COR-L47 (cell line): Measurements from ENCODE around the gene CLTC.
"Not testable (repeated sequence)": the region's sequence is repeated elsewhere in the genome, so short reads cannot be mapped to it uniquely, and the experiment has no call there.

Experiments
- DNase-seq: peaks from one replicate; lab custom pipeline; 2025; lab: John Stamatoyannopoulos, UW

Gene CLTC

DNA sequence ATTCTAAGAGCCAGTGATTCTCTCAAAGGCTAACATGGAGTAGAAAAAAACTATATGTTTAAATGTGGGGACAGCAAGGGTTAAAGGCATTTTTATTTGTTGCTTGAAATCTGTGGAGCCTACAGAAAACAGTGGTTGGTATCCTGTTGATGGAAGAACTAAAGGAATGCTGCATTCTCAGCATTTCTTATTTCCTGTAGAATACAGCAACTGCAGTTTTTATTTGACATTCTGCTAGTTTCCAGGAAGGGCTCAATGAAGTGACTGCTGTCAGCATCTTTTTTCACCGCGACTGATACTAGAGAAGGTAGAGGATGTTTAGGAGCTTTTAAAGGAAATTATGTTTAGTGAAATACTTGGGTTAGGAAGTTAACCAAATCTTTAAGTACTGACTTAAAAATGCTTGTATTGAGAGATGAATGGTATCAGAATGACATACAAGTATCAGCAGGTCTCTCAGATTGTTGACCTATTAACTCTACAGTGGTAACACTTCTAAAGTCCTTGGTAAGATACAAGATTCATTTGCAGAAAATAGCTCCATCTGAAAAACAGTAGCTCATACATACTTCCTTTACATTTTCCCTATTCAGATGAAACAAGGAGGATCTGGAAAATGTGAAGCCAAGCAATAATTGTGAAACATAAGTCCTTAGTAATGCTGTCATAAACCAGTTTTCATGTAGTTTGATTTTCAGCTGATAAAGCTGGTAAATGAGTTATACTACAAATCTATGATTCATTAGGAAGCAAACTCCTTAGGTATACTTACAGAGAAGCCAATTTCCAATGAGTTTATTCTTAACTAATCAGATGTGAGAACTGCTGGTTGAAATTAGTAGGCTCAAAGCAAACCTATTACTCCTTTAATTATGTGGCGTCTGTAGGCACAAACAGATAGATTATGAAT lies 15.2 kb downstream of the CLTC start:
- DNase-seq: no peak

DNA sequence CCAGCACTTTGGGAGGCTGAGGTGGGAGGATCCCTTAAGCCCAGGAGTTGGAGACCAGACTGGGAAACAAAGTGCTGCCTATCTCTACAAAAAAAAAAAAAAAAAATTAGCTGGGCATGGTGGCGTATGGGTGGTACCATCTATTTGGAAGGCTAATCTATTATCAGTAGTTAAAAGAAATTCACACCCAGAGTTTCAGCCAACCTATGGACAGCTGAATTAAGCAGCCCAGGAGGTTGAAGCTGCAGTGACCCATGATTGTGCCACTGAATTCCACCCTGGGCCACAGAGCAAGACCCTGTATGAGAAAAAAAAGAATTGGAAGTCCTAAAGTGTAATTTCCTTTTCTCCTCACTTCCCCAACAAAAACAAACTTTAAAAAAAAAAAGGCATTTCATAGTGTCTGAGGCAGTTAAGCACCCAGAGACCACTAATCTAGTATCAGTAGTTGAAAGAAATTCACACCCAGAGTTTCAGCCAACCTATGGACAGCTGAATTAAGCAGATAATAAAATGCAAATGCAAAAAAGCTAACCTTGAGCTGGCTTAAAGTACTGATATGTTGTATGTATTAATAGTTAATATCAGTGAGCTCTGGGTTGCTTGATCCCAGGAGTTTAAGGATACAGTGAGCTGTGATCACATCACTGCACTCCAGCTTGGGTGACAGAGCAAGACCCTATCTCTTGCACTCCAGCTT lies 18.1 kb downstream of the CLTC start:
- no peak for DNase-seq

DNA sequence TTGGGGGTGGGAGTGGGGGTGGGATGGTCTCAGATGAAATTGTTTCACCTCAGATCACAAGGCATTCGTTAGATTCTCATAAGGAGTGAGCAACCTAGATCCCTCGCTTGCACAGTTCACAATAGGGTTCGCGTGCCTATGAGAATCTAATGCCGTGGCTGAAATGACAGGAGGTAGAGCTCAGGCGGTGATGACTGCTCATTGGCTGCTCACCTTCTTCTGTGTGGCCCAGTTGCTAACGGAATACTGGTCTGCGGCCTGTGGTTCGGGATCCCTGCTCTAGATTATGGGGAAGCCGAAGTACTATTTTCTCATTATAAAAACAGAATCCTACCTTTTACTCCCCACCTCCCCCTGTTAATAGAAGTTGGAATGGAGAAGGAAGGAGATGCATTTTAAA lies 18.9 kb downstream of the CLTC start:
- no peak for DNase-seq

DNA sequence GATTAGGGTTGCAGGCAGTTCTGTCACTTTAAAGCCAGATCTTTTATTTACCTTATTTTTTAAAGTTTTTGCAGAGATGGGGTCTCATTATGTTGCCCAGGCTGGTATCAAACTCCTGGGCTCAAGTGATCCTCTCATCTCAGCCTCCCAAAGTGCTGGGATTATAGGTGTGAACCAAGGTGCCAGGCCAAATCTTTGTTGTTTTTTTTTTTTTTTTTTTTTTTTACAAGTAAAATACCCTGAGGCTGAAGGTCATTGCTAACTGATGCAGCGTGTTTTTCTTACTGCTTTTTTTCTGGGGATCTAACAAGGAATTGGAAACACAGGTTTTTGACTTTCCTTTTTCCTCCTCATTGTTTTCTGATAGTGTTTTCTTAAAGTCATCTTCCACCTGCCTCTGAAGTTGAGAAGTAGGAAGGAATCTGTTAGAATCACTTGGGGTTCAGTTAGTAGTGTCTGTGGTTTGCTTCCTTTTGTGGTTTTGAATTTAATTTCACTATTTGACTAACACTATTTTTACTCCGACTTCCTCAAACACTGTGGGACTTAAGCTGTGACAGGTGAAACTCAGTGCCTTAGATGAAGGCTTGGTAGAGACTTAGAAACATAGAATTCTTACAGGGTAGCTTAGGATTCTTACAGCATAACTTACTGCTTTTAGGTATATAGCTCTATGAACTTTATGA lies 22.2 kb downstream of the CLTC start:
- no peak for DNase-seq

DNA sequence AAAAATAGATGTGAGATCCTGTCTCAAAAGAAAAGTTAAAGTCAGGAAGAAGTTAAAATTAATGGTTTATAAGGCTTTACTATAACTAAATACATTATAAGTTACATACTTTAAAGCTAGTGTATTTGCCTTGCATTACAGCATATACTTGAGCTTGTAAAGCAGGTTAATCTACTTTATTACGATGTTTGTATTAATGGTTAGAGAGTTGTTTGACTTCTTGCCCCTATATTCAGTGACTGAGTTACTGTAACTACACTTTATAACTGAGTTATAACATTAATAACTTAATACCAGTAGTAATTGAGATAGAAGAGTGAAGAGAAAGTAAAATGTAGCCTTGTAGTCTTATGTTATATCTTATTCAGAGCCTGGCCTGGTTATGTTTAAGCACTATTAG lies 22.9 kb downstream of the CLTC start:
- no peak for DNase-seq

DNA sequence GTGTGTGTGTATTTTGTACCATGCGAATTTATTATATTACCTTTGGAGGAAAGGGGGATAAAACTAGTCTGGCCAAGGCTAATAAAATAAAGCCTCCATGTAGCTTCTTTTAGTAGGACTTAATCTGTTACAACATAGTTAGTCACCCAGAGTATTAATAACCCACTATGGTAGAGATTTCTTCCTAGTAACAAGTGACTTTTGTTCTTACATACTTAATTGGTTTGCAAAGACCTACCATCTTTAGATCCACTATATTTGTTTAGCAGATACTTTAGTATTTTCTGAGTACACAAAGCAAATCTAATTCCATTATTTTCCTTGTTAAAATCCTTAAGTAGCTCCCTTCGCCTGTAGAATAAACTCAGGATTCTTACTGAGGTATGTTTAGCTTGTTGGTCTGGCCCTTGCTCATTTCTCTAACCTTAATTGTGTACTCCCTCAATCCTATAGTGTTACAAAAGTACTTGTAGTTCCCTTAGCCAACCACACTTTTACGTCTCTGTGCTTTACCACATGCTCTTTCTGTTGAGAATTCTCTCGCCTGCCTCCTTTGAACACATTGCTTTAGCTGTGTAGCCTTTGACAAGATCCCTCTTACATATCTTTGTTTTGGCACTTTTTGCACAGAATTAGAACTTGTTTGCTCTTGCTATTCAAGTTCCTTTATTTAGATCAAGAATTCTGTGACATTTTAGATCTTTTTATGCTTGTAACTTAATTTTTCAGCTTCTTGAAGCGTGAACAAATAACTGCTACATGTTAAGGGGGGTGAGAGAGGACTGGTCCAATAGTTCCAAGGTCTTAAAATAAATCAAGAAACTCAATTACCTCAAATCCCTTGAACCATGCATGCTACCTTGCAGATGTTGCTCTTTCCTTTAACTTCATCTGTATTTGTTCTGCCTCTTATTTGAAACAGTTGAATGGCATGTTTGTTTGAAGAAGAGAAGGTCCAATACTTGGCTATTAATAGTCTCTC lies 23.8 kb downstream of the CLTC start:
- no peak for DNase-seq

DNA sequence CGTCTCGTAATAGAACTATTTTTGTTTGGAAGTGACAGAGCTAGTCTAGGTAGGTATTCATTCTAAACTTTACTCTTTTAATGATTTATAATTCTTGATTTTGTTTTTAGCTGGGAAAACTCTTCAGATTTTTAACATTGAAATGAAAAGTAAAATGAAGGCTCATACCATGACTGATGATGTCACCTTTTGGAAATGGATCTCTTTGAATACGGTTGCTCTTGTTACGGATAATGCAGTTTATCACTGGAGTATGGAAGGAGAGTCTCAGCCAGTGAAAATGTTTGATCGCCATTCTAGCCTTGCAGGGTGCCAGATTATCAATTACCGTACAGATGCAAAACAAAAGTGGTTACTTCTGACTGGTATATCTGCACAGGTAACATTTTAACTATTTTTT lies 27.6 kb downstream of the CLTC start:
- no peak for DNase-seq

DNA sequence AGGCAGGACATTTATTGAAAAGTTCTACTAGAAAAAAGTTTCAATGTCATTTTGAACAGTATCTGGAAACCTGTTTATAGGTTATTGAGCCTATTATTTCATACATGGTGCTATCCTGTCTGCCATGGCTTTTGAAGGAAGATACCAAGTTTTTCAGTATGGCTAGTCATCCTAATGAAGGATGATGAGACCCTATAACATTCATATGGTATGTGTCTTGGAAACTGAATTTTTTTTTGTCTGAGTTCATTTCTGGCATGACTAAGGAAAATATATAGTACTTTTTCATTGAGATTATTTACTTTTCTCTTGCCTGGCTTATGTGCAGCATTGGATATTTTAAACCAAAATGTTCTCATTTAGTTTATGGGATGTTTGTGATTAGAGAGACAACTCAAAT lies 30.2 kb downstream of the CLTC start:
- DNase-seq: no peak

DNA sequence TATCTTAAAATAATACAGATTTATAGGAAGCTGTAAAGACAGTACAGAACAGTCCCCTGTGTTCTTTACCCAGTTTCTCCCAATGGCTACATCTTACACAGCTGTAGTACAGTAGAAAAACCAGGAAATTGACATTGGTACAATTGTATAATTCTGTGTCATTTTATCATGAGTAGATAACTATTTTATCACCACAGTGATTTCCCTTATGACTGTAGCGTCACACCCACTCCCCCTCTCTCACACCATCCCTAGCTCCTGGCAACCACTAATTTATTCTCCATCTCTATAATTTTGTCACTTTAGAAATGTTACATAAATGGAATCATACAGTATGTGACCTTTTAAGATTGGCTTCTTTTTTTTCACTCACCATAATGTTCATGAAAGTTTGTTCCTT lies 30.9 kb downstream of the CLTC start:
- no peak for DNase-seq

DNA sequence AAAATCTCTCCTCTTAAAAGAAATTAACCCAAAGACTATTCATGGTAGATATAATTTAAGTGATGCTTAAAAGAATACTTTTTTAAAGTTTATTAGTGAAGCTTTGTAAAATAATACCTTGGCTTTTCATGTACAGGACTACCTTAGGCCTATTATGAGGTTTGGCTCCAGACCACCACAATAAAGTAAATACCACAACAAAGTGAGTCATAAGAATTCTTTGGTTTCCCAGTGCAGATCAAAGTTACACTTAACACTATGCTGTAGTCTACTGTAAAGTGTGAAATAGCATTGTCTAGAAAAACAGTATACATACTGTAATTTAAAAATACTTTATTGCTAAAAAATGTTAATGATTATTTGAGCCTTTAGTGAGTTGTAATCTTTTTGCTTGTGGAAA lies 31.7 kb downstream of the CLTC start:
- no peak for DNase-seq

DNA sequence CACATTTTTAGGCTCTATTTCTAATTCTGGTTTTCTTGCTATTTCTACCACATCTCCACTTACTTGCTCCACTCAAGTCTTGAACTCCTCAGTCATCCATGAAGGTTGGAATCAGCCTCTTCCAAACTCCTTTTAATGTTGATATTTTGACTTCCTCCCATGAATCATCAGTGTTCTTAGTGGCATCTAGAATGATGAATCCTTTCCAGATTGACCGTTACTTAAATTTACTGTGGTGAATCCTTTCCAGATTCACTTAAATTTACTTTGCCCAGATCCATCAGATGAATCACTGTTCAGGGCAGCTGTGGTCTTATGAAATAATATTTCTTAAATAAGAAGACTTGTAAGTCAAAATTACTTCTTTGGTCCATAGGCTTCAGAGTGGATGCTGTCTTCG lies 32.4 kb downstream of the CLTC start:
- DNase-seq: no peak

DNA sequence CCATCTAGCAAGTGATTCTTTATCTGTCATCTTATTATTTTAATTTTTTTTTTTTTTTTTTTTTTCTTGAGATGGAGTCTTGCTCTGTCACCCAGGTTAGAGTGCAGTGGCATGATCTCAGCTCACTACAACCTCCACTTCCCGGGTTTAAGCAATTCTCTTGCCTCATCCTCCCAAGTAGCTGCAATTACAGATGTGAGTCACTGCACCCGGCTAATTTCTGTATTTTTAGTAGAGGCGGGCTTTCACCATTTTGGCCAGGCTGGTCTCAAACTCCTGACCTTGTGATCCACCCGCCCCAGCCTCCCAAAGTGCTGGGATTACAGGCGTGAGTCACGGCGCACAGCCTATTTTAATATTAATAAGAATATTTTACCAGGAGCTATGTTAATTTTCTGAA lies 36.9 kb downstream of the CLTC start:
- DNase-seq: not testable (repeated sequence)

DNA sequence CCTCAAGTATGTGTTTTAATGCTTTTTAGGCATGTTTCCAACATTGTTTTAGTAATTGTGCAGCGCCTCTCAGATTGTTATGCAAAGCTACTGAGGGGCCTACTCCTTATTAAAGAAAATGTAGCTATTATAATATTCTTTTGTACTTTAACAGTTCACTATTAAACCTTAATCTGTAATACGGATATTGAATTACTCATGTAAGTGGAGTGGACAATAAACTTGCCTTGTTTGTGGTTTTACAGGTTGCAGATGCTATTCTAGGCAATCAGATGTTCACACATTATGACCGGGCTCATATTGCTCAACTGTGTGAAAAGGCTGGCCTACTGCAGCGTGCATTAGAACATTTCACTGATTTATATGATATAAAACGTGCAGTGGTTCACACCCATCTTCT lies 46.5 kb downstream of the CLTC start:
- DNase-seq: no peak

DNA sequence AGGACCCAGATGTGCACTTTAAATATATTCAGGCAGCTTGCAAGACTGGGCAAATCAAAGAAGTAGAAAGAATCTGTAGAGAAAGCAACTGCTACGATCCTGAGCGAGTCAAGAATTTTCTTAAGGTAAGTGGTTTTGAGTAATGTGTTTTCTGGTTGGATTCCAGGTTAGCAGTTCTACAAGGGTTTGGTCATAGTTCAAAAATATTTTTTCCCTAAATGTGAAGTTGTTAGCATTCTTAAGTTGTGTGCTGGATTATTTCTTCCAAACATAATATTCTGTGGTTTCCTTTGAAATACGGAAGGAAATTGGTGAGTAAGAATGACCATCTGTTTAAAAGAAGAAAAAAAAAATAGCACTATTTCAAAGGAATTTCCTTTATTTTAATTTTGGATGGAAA lies 49.1 kb downstream of the CLTC start:
- DNase-seq: no peak

DNA sequence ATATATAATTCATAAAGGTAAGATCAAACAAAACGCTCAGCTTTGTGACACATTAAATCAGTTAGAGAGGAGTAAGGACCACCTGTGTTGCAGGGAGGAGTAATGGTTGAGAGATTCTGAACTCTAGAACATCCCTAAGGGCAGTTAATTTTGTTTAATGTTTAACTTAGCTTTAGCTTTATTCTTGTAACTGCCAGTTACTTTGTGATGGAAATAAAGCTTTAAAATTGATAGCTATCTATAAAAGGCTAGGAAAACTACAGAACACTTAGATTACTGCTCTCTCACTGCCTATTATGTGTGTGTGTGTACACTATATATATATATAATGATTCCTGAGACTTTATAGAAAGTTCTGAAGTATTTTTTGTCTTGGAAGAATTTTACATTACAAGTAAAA lies 49.7 kb downstream of the CLTC start:
- DNase-seq: no peak

DNA sequence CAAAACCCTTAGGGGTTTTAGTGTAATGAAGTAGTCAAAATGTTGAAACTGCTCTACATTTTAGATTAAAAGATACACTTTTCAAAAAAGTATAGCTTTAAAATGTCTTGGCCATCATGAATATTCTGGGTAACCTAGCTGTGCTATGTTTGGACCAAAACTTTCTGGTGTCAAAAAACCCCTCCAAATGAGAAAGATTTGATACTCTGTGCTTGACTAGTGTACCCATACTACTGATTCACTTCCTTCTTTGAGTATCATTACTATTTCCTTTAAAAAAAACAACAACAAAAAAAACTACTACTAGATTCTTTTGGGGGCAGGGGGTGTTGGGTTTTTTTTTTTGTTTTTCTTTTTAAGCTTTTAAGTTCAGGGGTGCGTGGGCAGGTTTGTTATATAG lies 50.2 kb downstream of the CLTC start:
- DNase-seq: no peak

DNA sequence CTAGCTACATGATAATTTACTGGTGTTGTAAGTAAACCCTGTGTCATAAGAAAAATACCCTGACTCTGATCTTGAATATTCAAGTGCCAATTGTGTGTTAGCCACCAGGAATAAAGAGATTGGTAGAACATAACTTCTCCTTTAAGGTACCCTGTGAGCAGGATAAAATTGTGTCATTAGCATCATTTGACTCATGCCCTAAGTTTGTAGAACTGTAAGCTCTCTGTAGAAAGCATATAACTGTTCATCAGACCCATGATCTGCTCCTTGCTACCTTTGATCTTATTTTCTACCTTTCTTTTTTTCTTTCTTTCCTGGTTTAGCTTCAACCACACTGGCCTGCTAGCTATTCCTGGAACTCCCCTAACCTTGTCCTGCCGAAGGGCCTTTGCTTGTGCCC lies 51.7 kb downstream of the CLTC start:
- DNase-seq: no peak

DNA sequence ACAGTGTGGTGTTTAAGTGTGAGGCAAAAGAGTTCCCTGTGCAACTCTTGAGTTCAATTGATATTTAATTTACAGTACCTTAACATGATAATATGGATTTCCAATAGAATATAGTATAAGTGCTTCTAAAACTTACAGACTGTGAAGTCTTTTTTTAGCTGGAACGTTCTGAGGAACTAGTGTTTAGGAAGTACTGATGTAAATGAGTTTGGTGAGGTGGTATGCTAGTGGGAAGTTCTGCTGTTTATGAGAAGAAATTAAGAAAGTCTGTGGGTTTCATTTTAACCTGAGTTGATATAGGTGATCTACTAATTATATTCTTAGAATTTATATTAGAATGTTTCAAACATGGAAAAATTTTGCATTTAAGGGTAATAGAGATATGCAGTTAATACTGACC lies 55.5 kb downstream of the CLTC start:
- no peak for DNase-seq

DNA sequence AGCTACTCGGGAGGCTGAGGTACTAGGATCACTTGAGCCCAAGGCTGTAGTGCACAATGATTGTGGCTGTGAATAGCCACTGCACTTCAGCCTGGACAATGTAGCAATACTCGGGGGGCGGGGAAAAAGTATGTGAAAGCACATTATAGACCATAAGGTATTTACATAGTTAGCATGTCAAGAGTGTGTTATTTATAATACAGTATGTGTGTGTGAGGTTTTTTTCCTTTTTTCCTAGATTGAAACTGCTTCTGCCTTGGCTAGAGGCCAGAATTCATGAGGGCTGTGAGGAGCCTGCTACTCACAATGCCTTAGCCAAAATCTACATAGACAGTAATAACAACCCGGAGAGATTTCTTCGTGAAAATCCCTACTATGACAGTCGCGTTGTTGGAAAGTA lies 57.0 kb downstream of the CLTC start:
- DNase-seq: no peak

DNA sequence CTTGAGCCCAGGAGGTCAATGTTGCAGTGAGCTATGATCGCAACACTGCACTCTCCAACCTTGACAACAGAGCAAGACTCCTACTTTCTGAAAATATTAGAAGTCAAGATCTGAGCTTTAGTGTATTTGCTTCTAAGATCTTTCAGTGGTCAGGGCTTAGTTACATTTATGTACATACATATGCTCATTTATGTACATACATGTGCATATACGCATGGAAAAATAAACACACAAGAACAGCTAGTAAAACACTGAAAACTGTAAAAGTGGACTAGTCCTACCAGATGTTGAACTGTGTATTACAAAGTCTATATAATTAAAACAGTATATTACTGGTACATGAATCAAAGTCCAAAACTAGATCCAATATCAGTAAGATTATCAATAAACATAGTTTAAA lies 59.2 kb downstream of the CLTC start:
- DNase-seq: no peak

DNA sequence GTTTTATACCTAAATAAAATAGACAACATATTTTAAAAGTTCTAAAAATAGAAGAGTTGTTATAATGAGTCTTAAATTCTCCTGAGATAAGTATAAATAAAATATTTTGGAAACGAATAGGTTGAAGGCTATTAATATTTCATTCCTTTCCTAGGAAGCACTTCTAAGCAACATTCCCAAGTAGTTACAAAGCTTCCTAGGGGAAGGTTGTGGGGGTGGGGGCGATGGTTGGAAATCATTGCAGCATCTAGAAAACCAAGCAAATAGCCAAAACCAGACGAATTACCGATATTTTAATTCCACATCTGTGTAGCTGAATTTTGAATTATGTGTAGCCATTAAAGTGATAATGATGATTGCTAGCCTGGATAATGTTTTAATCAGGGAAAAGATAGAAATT lies 60.6 kb downstream of the CLTC start:
- DNase-seq: no peak

DNA sequence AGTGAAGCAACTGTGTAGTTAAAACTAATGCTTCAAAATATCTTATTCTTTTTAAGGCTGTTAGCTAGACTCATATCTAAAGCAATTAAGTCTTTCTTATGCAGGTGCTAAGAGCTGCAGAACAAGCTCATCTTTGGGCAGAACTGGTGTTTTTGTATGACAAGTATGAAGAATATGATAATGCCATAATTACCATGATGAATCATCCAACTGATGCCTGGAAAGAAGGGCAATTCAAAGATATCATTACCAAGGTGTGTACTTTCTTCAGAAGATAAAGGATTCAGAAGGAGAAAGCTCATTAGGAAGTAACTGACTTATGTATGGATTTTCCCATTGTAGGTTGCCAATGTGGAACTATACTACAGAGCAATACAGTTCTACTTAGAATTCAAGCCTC lies 63.6 kb downstream of the CLTC start:
- no peak for DNase-seq
